Neuron (in vitro differentiated cells): ENCODE measurements around the gene COIL.
"Not testable (repeated sequence)": the region's sequence is repeated elsewhere in the genome, so short reads cannot be mapped to it uniquely, and the experiment has no call there.

ENCODE experiments used
- H2AFZ ChIP-seq: one replicate; pipeline ENCODE4 v1.6.1; 2013; ENCODE audit warnings: low read depth, mild to moderate bottlenecking, inconsistent platforms, low read length, moderate library complexity
- H3K27me3 ChIP-seq: one replicate; pipeline ENCODE4 v1.6.1; 2013; ENCODE audit warnings: low read length; ENCODE audit not compliant: insufficient read depth
- H3K36me3 ChIP-seq: one replicate; pipeline ENCODE4 v1.6.1; 2013; ENCODE audit warnings: low read length; ENCODE audit not compliant: insufficient read depth
- H3K4me1 ChIP-seq: one replicate; pipeline ENCODE4 v1.6.1; 2013; ENCODE audit warnings: low read length; ENCODE audit not compliant: insufficient read depth
- H3K4me3 ChIP-seq: 2 replicates; pipeline ENCODE4 v1.5.1; 2013; ENCODE audit warnings: mild to moderate bottlenecking, low read length, moderate library complexity
- H3K9me3 ChIP-seq: one replicate; pipeline ENCODE4 v1.6.1; 2013; ENCODE audit warnings: low read length

COIL gene

DNA sequence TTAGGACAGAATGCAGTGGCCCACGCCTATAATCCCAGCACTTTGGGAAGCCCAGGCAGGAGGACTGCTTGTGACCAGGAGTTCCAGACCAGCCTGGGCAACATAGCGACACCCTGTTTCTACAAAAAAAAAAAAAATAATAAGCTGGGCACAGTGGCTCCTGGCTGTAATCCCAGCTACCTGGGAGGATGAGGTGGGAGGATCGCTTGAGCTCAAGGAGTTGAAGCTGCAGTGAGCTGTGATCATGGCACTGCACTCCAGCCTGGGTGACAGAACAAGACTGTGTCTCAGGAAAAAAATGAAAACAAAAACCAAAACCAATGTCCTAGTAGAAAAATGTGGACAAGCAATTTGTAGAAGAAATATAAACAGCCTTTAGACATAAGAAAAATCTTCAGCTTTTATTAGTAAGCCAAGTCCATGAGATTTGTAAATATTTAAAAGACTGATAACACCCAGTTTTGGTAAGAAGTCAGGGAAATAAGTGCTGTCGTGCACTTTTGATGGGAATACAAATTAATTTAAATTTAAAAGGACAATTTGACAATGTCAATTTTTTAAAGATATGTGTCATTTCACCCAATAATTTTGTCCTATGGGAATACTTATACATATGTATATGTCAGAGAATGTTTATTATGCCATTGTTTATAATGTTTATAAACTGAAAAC, 28.2 kb upstream of the COIL start:
- no peaks in the 10 kb centered on the region for H3K4me1 ChIP-seq
- H3K9me3 ChIP-seq = no peaks in the 10 kb centered on the region
- H3K27me3 ChIP-seq = no peaks in the 10 kb centered on the region
- H2AFZ ChIP-seq = no peak overlapping the region
- no peak overlapping the region for H3K4me3 ChIP-seq
- peaks cover 34% of the 10 kb centered on the region for H3K36me3 ChIP-seq

DNA sequence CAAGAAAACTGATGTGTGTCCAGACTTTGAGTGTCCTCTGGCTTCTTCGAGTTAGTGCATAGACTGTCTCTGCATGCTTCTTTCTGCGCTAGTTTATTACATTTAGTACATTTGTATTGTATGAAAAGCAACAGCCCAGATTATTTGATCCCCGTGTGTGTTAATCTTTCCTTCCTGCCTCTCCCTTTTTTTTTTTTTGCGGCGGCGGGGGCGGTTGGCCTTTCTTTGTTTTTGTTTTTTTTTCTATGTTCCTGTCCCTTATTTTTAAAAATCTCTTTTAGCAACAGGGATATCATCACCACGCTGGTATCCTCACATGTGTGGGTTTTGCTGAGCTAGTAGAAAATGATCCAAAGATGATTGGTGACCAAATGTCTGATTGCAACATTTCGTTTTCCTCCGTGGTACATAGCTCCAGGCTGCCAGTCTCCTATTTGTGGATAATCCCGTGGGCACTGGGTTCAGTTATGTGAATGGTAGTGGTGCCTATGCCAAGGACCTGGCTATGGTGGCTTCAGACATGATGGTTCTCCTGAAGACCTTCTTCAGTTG, 26.5 kb upstream of the COIL start:
- H3K4me3 ChIP-seq = no peak overlapping the region
- H3K36me3 ChIP-seq = peaks cover 28% of the 10 kb centered on the region
- no peak overlapping the region for H2AFZ ChIP-seq
- no peaks in the 10 kb centered on the region for H3K27me3 ChIP-seq
- no peaks in the 10 kb centered on the region for H3K4me1 ChIP-seq
- no peaks in the 10 kb centered on the region for H3K9me3 ChIP-seq

DNA sequence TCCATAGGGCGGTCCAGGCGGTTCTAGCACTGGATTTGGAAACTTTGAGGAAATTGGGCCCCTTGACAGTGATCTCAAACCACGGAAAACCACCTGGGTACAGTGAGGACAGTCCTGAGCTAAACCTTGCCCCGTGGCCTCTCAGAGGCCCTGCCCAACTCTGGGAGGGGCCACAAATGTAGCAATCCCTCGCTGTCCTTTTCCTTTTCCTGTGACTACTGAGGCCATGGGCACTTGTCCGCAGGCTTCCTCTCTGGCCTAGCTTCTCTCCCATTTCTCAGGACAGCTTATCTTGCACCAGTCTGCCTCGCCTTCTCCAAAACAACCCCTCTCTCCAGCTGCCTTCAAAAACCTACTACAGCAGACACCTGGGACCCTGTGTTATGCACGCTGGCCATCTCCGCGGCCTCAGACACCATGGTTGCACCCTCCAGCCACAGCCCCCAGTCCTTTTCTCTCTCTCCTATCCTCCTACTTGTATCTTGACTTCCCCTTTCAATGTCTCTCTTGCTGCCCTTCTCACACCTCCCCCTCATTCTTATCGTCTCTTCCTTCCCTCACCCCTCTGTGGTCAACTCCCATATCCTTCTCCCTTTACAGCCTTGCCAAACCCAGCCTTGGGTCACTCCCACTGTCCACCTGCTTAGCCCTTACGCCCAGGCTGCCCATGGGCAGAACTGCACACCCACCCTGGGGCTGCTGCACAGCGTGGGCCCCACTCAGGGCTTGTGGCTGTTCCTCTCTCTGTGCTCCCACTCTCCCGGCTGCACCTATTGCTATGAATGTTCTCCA, 24.7 kb upstream of the COIL start:
- H2AFZ ChIP-seq = no peak overlapping the region
- no peaks in the 10 kb centered on the region for H3K9me3 ChIP-seq
- H3K4me1 ChIP-seq = no peaks in the 10 kb centered on the region
- H3K4me3 ChIP-seq = no peak overlapping the region
- peaks cover 26% of the 10 kb centered on the region for H3K36me3 ChIP-seq
- H3K27me3 ChIP-seq = no peaks in the 10 kb centered on the region

DNA sequence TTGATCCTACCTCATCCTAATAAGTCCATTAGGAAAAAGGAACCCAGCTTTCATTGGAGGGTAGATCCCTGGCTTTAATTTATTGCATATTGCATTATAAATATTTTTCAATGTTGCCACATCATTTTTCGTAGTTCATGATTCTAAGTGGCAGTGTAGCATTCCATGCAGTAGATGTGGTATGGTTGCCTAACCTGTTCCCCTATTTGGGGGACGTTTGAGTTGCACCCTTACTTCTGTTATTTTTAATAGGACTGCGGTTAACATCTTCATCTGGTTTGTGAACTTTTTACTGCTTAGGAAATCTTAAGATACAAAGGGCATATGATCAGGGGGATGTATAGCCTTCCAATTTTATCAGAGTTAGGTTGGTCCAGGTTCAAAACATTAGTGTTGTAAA, 22.5 kb upstream of the COIL start:
- H3K27me3 ChIP-seq = no peaks in the 10 kb centered on the region
- no peak overlapping the region for H2AFZ ChIP-seq
- H3K36me3 ChIP-seq = peaks cover 19% of the 10 kb centered on the region
- H3K4me3 ChIP-seq = no peak overlapping the region
- H3K9me3 ChIP-seq = no peaks in the 10 kb centered on the region
- H3K4me1 ChIP-seq = peaks cover 10% of the 10 kb centered on the region

DNA sequence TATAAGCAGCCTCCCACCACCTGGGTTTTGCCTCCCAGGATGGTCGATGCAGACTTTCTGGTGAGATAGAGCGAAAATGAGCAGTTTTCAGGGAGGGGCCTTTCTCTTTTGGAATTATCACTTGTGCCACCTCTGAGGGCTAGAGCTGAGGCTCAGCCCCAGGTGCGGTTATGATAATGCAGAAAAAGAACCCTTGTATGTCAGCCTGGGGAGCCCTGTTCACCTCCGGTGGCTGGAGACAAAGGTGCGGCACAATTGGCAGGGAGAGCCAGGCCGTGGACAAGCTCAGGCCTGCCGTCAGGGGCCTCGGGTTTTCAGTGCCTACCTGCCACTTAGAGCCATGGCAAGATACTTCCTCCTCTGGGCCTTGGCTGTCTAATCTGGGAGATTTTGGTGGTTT, 21.5 kb upstream of the COIL start:
- Histone ChIP-seq H2AFZ (no peak overlapping the region), H3K36me3 (peaks cover 11% of the 10 kb centered on the region), H3K4me3 (no peak overlapping the region), H3K9me3 (no peaks in the 10 kb centered on the region), H3K4me1 (peaks cover 15% of the 10 kb centered on the region), H3K27me3 (no peaks in the 10 kb centered on the region)

DNA sequence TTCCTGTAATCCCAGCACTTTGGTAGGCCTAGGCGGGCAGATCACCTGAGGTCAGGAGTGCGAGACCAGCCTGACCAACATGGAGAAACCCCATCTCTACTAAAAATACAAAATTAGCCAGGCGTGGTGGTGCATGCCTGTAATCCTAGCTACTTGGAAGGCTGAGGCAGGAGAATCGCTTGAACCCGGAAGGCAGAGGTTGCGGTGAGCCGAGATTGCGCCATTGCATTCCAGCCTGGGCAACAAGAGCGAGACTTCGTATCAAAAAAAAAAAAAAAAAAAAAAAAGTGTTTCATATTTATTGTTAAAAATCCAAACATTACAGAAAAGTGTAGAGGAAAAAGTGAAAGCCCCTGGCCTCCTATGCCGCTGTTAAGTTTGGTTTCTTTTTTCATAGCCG, 19.7 kb upstream of the COIL start:
- H3K27me3 ChIP-seq, H2AFZ ChIP-seq, H3K4me3 ChIP-seq, H3K9me3 ChIP-seq, H3K36me3 ChIP-seq: not testable (repeated sequence)
- peaks cover 24% of the 10 kb centered on the region for H3K4me1 ChIP-seq

DNA sequence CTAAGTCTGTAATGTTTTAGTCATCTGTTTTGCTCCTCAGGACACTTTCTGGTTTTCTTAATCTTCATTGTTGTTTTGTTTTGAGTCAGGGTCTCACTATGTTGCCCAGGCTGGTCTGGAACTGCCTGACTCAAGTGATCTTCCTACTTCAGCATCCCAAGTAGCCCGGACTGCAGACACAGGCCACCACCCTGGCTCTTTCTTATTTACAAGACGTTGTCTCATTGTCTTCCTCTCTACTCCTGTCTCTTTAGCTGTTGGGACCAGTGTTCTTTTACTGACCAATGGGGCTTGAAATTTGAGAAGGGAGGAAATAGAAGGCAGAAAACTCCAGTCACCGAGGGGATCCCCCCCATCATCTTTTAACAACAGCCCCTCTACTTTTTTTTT, 18.2 kb upstream of the COIL start:
- Histone ChIP-seq H3K4me3 (peak overlapping the region; percentile 90), H3K9me3 (no peaks in the 10 kb centered on the region)

DNA sequence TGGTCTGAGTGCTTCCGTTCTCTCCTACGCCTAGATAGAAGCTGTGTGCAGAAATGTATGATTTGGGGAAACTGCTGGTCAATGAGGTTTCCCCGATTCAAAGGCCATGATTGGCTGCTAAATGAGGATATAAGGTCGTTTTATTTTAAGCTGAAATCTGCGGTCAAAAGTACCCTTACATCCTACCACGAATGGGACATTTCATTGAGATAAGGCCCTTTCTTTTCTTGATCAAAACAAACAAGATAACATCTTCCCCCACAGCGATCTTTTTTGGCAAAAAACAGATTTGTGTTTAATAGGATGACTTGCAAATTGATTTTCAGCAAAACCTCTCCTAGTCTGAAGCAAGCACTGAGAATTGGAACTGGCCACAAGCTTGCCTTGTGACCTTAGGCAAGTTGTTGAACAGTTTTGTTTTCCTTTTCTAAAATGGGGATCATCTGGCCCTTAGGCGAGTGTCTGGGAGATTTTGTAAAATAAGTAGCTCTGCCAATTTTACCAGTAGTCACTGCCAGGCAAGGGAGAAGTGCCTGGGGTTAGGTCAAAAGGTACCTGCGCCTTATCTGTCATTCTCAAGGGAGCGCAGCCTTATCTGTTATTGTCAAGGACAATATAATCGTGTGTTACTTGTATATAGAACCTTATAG, 17.7 kb upstream of the COIL start:
- Histone ChIP-seq H3K9me3 (no peaks in the 10 kb centered on the region), H2AFZ (peak overlapping the region; percentile 91), H3K4me3 (peak overlapping the region; percentile 90), H3K36me3 (peaks cover 3% of the 10 kb centered on the region), H3K27me3 (no peaks in the 10 kb centered on the region), H3K4me1 (peaks cover 24% of the 10 kb centered on the region)

More for the DNA sequence above, 18.2 kb upstream of the COIL start:
- H3K27me3 ChIP-seq = no peaks in the 10 kb centered on the region
- peaks cover 24% of the 10 kb centered on the region for H3K4me1 ChIP-seq
- H3K36me3 ChIP-seq = peaks cover 3% of the 10 kb centered on the region
- peak overlapping the region; percentile 91 for H2AFZ ChIP-seq

DNA sequence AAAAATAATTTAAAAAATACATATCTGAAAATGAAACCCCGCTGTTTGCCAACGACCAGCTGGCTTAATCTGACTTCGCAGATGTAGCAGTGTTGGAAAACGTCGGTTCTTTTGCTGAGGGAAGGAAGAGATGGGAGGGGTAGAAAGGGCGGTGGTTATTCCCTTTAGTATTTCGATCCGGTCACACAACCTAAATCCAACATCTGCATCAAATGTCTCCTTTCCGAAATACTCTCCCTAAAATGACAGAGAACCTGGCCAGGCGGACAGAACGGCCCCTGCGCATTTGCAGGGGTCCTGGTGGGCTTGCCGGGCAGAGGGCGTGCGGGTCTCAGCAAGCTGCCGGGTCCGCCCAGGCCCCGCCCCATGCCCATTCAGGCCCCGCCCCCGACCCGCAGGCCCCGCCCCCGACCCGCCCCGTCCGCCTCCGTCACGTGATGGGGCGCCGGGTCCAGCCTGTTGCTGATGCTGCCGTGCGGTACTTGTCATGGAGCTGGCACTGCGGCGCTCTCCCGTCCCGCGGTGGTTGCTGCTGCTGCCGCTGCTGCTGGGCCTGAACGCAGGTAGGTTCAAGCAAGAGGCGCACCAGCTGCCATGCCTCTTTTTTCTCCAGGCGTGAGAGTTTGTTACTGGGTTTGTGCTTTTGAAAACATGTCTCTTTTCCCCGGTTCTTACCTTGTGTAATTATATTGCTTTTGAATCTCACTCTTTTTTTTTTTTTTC, 17.0 kb upstream of the COIL start, which contains the start of gene SCPEP1:
Gene SCPEP1, plus strand, starts transcription at position 459 of the 723 bp plus-strand sequence. Its CDS starts 29 bp downstream, at position 488.
- Histone ChIP-seq H3K27me3 (no peaks in the 10 kb centered on the region), H3K4me1 (peaks cover 24% of the 10 kb centered on the region), H3K36me3 (peaks cover 3% of the 10 kb centered on the region), H3K9me3 (peaks cover 2% of the 10 kb centered on the region), H3K4me3 (peak within 1 kb of the TSS; percentile 90), H2AFZ (peak within 1 kb of the TSS; percentile 91)

DNA sequence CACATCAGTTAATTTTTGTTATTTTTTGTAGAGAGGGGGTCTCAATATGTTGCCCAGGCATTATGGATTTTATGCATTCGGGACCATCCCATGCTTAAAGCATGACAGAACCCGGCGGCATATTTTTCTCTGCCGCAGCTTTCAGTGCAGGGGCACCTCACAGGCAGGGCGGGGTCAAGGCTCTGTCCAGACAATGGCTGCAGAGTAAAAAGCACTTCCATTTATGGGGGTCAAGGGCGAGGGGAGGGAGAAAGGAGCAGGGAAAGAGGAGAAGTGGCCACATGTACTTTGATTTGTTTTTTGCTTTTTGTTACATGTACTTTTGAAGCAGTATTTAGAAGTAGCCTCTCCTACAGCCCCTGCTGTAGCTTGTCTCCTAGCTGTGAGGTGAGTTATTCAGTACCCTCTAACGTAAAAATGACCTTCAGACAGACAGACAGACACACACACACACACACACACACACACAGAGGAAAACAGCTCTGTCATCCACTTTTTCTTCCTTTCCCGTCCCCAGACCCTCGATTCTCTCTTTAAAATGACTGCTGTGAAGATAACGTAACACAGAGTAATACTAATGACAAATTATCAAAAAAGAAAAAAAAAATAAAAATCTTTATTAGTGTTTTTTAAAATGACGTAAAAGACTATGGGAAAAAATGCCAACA, 16.2 kb upstream of the COIL start:
- peaks cover 3% of the 10 kb centered on the region for H3K36me3 ChIP-seq
- peaks cover 2% of the 10 kb centered on the region for H3K9me3 ChIP-seq
- H3K4me3 ChIP-seq = peak overlapping the region; percentile 90
- no peaks in the 10 kb centered on the region for H3K27me3 ChIP-seq
- peak overlapping the region; percentile 14 for H2AFZ ChIP-seq
- peaks cover 24% of the 10 kb centered on the region for H3K4me1 ChIP-seq

DNA sequence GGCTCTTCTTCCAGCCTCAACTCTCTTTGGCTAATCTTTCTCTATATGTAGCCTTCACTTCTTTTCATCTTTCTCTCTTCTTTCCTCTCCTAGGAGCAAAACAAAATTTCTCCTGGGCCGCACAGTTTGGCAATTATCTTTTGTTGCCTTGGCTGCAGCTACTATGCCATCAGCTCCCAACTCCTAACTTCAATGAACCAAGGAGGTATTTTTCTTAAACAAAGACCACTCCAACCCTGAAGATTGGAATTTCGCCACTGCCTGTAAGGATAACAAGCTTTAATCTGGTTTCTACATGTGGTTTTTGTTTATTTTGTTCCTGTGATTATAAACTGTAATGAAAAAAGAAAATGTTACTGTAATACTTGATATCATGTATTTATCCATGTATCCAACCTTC, 14.8 kb upstream of the COIL start:
- Histone ChIP-seq H2AFZ (no peak overlapping the region), H3K27me3 (no peaks in the 10 kb centered on the region), H3K4me1 (peaks cover 24% of the 10 kb centered on the region), H3K4me3 (no peak overlapping the region), H3K9me3 (peaks cover 2% of the 10 kb centered on the region), H3K36me3 (no peaks in the 10 kb centered on the region)

DNA sequence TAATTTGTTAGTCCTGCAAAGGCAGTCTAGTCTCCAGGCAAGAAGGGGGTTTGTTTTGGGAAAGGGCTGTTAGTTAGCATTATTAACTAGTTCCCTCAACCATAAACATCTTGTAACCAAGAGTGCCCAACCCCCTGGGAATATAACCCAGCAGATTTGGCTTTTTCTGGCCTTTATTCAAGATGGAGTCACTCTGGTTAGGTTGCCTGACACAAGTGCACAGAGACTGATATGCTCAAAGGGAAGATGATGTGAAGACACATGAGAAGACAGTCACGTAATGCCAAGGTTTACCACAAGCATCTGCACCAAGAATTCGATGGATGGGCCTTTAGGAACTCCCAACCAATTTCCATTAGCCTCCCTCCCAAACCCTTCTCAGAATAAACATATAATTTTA, 13.2 kb upstream of the COIL start:
- peaks cover 21% of the 10 kb centered on the region for H3K4me1 ChIP-seq
- H3K27me3 ChIP-seq = no peaks in the 10 kb centered on the region
- no peak overlapping the region for H2AFZ ChIP-seq
- H3K9me3 ChIP-seq = peaks cover 2% of the 10 kb centered on the region
- H3K4me3 ChIP-seq = no peak overlapping the region
- no peaks in the 10 kb centered on the region for H3K36me3 ChIP-seq
